GM19240 (cell line): ENCODE measurements around the gene PDHA1.

ENCODE experiments used
- DNase-seq: peaks from one replicate; pipeline ENCODE4 v3.0.0; 2011; ENCODE audit warnings: low spot score; ENCODE audit not compliant: insufficient read length

Gene PDHA1

DNA sequence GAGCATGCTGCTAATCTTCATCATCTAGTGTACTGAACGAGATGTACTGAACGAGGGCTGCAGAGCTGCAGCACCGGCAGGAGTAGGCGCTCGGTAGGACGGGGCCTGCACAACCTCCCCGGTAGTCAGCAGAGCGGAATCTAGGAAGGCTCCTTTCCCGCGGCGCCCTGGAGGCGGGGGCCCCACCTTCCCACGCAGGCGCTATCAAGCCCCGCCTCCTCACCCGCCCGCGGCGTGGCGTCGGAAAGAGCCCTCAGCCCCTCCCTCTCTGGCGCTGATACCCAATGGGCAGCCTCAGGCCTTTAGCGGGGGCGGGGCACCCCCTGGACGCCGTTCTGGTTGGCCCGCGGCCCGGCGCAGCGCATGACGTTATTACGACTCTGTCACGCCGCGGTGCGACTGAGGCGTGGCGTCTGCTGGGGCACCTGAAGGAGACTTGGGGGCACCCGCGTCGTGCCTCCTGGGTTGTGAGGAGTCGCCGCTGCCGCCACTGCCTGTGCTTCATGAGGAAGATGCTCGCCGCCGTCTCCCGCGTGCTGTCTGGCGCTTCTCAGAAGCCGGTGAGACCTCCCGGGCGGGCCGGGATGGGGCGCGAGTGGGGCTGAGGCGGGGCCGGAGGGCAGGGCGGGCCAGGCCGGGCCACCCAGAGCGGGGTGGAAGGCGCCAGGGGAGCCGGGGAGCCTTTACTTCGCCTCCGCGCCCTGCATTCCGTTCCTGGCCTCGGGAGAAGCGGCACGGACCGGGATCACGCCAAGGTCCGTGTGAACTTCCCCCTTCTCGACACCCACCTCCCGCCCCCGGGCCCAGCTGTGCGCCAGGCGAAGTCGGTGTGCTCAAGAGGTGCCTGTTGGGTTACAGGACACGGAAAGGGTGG lies at the start of gene PDHA1:
PDHA1 (plus strand) TSS at position 393 of the 874 bp plus-strand sequence; CDS start at position 504, 111 bp downstream.
- peak; percentile 70 for DNase-seq

DNA sequence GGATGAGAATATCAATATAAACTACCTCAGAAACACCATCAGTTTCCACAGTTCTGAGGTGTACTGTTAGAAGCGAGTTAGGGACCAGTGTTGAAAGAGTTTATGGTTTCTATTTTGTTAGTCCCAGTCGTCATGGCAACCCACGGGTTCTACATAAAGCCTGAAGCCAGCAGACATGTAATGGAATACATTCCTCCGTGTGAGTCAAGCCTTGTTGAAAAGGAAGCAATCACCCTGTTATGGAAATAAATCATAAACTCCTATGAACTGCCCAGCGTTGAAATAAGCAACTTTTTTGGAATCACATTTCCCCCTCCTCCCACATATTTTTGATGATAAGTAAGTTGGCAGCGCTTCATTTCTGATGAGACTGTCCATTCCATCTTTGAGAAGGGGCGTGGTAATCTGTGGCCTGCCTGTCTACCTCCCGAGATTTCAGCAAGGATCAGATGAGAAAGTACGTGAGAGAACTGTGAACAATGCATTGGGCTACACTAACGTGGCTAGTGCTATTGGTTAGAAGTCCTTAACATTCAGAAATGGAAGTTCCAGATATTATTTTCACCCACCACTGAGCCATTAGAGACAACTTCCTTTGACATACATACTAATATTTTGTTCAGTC lies 40.4 kb upstream of the PDHA1 start:
- no peak for DNase-seq

DNA sequence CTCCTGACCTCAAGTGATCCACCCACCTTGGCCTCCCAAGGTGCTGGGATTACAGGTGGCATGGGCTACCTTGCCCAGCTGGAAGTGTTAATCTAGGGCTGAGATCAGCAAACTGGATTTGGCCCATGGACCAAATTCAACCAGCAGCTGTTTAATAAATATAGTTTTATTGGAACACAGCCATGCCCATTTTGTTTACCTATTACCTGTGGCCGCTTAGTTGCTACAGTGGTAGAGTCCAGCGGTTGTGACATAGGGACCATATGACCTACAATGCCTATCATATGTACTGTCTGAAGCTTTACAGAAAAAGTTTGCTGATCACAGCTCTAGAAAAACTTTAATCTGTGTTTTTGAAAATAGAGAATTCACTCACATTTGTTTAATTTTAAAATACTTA lies 17.2 kb upstream of the PDHA1 start:
- no peak for DNase-seq

DNA sequence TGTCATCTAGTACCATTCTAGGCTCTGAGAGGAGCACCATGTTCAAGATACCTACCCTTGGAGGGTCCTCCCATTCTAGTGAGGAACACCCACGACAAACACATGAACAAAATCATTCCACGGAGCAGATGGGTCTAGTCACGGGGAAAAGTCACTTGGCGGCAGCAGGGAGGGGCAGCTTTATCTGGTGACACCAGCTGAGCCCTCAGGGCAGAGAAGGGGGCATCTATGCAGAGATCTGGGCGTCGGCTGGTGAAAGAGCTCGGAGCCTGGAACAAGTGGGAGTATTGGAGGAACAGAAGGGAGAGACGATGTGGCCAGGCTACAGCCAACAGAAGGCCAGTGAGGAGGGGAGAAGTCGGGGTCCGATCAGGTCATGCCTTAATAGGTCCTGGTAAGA lies 11.9 kb upstream of the PDHA1 start:
- no peak for DNase-seq

DNA sequence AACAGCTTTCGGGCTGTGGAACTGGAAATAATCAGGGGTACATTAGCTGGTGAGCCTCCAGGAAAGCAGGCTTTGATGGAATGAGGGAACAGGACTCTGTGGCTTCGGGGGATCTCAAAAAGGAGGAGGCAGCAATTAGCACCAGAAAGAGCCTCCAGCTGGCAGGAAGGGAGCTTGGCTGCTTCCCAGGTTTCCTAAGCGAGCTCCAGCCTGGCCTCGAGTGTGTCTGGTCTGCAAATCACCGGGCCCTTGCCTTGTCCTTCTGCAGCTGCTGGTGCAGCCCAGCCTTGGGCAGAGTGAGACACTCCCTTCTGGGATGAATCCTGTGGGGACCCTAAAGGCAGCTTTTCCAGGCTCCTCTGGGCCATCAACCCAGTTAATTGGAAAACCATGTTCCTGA lies 10.7 kb upstream of the PDHA1 start:
- DNase-seq, result no peak

DNA sequence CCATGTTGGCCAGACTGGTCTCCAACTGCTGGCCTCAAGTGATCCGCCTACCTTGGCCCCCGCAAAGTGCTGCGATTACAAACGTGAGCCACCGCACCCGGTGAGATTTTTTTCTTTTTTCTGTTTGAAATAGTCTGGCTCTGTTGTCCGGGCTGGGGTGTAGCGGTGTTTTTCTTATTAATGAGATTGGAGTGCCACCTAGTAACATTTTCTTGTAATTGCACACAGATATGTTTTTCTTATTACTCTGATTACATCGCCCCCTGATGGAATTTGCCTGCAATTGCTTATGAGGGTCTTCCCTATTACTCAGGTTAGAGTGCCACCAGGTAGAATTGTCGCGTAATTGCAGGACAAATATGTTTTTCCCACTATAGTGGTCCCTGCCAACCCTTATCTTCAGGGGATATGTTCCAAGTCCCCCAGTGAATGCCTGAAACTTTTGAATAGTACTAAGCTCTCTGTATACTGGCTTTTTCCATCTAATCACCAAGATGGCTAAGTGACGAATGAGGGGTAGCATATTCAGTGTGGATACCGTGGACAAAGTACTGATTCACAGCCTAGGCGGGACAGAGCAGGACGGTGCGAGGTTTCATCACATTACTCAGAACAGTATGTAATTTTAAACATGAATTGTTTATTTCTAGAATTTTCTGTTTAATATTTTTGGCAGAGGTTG lies 8.6 kb upstream of the PDHA1 start:
- no peak for DNase-seq

DNA sequence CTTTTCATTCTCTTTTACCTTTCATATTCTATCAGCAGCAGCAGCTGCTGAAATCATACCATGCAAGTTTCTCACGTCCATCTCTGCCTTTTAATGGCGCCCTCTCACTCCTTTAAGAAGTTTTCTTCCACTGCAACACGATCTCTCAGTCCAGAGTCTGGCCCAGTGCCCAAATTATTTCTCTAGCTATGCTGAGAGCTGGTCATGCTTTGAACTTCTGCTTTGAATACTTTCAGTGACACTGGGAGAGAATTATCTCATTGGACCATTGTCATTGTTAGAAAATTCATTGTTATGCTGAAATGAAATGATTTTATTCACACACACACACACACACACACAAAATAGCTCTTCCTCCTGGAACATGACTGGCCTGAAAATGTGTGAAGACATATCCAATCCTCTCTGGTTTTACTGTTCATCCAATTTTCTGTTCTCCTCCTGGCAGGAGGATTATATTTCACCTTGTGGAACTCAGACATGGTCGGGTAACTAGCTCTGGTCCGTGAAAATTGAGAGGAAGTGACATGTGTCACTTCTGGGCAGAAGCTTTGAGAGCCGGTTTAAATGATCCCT lies 1.3 kb upstream of the PDHA1 start:
- DNase-seq, result no peak

DNA sequence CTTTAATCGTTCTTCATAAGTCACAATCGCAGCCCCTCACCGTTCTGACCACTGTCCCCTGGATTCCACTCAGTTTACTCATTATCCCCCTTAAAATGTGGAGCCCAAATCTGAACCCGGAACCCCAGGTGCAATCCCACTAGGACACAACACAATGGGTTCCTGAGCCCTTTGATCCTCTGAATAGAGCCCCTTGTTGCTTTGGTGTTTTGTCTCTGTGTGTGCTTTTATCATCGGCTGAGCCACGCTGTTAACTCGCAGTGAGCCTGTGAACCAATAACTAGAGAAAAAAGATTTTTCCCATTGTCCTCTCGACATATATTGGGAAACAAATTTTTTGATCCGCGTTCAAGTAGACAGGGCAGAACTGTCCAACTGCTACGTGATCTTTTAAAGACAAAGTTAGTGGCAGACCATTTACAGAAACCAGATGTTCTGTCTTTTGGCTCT lies 617 bp upstream of the PDHA1 start:
- DNase-seq, result no peak

DNA sequence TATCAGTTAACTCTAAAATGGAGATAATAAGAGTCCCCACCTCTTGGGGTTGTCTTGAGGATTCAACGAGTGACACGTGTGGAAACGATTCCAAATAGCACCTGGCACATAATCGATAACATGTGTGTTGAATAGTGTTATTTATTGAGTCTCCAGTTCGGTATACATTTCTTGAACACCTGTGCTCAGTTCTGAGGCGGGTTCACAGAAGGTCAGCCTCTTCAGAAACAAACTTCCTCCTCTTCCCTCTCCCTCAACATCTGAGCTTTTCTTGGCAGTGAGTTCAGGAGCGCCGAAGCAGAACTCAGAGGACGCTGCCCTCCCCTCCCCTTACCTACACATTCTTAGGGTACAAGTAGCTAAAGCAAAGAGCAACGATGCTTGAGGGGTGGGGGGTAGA lies 934 bp downstream of the PDHA1 start:
- DNase-seq, result no peak

DNA sequence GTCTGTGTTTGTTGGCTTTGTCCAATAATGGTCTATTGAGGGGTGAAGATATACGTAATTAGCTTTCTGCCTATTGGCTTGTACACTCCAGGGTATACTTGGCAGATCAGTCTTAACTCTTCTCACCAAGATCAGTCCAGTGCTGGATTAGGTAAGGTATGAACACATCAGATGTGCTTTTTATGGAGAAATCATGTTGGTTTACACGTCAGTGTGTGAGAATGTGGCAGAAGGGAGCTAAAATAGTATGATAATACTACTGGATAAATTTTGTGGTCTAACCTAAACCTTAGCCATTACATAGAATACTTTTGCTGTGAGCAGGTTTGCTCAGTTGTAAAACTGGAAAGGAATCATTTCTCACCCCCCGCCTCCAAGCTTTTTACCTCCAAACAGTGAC lies 4.2 kb downstream of the PDHA1 start:
- no peak for DNase-seq

DNA sequence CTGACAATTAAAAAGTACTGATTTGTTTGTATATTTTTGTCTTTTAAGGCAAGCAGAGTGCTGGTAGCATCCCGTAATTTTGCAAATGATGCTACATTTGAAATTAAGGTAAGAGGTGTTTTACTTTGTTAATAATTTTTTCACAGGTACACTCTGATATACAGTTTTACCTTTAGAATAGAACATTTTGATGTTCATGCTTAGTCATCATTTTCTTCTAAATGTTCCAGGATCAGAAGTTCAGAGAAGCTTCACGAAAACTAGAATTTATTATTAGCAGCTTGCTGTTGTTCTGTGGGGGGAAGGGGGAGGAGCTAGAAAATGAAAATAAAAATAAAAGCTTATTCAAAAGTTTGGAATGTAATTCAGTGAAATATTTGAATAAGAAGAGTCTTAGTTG lies 5.5 kb downstream of the PDHA1 start:
- DNase-seq, result no peak

DNA sequence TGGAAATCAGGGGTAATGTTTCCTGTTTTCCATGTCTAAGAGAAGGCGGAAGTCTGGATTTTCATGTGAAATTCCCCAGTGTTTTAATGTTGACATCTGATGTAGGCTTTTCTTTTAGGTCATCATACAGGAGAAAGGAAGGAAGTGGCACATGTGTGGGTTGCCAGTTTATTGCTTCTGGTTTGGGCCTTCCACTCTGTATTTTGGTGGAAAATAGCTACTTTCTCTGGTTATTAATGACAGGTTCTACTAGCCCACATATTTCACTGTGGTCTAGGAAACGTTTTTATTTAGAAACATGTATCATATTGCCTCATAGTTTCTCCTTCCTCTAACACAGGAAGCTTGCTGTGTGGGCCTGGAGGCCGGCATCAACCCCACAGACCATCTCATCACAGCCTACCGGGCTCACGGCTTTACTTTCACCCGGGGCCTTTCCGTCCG lies 7.2 kb downstream of the PDHA1 start:
- peak; percentile 29 for DNase-seq

DNA sequence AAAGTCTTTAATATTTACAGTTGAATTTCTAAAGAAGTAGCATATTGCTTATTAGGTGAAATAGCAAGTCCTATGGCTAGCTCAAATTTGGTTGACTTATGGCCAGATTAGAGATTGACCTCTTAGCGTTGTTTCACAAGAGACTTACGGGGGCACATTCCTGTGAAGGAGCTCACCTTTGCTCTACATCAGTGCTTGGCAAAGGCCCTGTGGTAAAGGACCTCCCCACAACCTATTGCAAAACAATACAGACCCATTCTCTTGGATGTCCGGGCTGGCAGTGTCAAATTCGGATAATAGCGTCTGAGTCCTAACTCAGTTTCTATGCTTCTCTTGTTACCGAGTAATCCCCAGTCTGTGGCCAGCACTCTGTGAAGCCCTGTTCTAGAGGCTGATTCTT lies 10.9 kb downstream of the PDHA1 start:
- no peak for DNase-seq

DNA sequence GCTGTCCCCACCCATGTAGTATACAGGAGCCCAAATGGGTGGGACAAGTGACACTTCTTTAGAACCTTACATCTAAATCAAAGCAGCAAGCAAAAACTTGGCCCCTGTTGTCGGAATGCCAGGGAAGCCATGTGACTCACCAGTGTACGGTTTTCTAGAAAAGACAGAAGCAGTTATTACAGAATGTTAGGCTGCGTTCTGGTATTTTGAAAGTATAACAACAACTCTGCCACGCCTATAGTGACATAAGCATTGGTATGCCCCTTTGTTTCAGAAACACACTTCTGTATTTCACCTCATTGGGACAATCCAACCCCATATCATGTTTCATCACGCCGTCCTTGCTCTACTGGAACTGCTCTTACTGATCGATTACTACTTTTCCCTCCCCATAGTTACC lies 14.8 kb downstream of the PDHA1 start:
- DNase-seq, result no peak

DNA sequence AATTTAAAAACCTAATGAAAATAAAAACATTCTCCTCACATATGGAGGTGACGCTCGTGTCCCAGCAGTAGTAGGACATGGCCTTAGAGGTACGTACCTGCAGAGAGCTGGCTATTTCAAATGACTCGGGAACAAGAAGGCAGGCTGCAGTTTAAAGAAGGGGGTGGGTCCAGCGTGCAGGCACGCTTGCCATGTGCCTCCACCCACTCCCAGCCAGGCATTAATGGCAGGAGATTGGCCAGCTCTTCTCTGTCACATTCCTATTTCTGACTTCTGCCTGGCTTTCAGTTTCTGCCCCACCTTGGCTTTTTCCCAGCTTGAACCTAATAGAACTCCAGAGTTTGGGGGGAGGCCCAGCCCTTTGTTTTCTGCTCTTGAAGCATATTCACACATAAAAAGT lies 17.2 kb downstream of the PDHA1 start:
- DNase-seq, result no peak

DNA sequence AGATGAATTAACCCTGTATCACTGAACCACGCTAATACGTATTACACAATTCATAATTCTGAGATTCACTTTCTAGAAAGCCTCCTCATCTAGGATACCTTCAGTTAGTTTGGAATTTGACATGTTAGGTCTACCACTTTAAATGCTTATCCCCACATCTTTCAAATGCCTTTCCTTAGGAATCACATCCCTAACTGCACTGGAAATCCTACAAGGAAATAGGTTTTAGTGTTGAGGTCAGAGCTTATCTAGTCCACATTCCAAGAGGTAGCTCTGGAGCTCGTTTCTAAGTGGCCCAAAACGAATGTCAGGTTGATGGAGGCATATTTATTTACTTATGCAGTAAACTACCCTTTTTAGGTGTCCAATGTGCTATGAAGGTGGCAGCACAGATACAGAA lies 18.0 kb downstream of the PDHA1 start:
- no peak for DNase-seq

DNA sequence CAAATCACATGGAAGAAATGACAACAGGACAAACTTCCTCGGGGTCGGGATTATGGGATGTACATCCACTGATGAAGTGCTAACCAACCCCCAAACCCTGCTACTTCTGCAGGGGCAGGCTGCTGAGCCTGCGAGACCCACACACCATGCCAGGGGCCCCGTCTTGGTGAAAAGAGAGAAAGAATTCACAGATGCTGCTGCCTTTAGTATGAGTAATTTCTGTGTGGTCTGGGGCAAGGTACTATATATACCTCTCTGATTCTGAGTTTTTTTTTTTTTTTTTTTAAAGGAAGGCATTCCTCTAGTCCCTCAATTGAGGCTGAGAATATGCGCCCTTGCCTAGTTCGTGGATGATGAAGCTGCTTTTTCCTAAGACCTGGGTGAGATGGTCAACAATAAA lies 24.8 kb downstream of the PDHA1 start:
- DNase-seq, result no peak

DNA sequence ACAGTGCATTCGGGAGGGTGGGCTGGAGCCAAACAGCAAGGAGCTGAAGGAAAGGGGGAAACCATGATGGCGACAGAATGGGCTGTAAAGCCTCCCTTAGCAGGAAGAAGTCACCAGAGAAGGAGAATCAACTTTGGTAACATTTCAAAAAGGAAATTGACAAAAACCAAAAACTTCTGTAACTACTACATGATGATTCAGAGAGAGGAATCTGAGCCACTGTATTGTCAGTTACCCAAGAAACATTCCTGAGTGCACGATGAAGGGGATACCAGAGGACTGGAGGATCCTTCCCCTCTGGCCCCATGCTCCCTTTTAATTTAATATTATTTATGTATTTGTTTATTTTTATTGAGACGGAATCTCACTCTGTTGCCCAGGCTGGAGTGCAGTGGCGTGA lies 26.3 kb downstream of the PDHA1 start:
- no peak for DNase-seq

DNA sequence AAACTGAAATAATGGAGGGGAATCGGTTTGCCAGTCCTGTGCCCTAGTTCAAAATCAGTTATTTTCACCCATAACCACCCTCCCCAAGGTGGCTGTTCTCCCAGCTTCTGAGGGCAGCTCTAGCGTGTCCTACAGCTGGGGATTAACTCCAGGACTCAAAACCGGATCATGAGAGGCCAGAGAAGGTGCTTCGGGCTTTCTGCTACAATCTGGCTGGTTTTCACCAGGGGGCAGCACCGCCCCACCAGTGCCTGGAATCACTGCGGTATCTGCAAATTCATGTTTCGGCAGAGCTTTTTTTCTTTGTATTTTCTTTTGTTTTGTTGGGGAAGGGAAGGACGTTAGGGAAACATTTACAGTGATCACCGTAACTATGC lies 28.4 kb downstream of the PDHA1 start:
- DNase-seq, result peak; percentile 26

DNA sequence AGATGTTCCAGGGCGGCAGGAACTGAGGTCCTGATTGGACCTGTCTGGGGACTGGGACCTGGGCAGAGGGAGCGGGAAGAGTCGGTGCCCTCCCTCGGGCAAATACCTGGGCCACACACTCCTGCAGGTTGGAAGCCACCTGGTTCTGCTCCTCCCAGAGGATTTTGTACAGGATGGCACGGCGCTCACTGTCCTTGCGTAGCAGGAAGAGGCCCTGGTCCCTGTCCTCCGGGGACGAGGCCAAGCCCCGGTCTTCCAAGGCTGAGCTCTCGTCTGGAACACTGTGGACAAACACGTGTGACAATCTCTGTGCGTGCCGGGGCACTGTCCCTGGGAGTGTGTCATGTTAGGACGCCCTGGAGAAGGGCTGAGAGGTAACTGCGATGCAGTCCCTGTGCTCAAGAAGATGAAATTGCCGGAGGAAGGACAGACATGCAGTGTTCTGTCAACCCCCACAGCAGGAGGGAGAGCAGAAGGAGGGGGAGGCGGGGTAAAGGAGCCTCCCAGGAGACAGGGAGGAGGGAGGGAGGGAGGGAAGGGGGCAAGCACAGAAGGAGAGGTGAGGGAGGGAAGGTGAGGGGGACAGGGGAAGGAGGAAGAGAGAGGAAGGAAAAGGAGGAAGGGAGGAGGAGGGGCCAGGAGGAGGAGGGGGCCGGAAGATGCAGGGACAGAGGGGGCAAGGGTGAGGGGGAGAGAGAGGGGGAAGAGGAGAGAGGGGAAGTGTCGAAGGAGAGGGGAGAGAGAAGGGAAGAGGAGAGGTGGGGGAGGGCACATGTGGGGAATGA lies 29.0 kb downstream of the PDHA1 start:
- no peak for DNase-seq

DNA sequence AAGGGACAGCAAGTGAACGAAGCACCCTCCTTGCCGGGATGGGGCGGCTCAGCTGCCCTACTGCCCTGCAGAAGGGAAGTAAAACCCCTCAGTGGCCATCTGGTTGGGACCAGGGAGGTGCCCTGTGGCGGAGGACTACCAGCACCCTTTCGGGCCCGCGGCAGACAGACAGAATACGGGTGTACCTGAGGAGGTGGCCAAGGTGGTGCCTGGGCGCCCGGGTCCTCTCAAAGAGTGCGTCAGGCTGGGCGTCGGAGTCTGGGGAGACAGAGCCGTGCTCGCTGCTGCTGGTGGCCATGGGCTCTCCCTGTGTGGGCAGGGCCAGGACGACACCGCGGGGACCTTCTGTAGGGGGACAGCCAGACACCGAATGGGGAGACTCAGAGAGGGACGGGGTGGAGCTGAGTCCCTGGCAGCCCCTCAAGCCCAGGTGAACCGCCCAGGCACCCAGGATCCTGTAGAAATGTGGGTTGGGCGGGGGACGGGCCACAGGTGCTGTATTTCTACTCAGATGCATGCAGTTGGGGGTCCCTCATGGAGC lies 29.7 kb downstream of the PDHA1 start:
- no peak for DNase-seq
